ENCODE measurements around the gene FTCDNL1.

DNA sequence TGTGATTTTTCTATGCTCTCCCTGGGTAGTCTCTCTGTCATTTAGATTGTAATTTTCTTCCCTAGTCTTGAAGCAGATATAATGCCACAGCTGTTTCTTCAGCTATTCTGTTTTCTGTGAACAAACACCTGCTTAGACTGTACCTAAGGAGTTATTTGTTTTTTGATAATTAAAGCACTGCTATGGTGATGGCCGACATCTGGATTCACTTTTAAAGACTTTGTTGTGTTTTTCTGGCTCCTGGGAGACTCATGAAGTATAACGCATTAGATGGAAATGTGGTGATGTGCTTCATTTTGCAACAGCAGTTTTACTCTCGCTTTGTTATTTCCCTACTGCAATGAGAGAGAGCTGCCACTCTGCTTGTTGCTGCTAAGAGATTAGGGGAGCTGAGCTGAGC, 44.4 kb upstream of the FTCDNL1 start:
- TF ChIP-seq EZH2 (IDR thresholded peaks at IDR 0.05; ENCODE audit: low read length), result no peak
- TF ChIP-seq, protein P1, sequence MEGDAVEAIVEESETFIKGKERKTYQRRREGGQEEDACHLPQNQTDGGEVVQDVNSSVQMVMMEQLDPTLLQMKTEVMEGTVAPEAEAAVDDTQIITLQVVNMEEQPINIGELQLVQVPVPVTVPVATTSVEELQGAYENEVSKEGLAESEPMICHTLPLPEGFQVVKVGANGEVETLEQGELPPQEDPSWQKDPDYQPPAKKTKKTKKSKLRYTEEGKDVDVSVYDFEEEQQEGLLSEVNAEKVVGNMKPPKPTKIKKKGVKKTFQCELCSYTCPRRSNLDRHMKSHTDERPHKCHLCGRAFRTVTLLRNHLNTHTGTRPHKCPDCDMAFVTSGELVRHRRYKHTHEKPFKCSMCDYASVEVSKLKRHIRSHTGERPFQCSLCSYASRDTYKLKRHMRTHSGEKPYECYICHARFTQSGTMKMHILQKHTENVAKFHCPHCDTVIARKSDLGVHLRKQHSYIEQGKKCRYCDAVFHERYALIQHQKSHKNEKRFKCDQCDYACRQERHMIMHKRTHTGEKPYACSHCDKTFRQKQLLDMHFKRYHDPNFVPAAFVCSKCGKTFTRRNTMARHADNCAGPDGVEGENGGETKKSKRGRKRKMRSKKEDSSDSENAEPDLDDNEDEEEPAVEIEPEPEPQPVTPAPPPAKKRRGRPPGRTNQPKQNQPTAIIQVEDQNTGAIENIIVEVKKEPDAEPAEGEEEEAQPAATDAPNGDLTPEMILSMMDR (optimal IDR thresholded peaks at IDR 0.05 in 1 of 3, IDR thresholded peaks at IDR 0.05 in 1 of 3, conservative IDR thresholded peaks at IDR 0.05 in 1 of 3; ENCODE audit: extremely low read depth in 1 of 3, insufficient read depth in 2 of 3, low read length in 3 of 3), result no peak
